IPS DF 19.7 (cell line): ENCODE measurements around the gene AASS.

Experiments
- DNase-seq: peaks from one replicate; pipeline ENCODE4 v3.0.0-alpha.2; 2013; ENCODE audit warnings: low read depth, low spot score

AASS gene

DNA sequence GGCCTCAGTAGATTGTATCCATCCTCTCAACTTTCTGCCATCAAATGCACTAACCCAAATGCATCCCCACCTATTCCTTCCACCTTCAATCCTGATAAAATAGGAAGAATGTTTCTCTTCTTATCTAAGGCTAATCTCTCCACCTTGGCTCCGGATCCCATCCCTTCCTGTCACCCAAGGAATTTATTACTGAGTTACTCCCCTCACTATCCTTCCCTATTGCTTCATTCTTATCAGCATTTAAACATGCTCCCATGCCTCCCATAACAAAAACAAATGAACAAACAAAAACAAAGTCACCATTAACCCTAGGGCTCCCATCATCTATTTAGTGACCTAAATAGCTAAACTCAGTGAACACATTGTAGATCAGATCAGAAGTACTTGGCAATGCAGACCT, 25.3 kb downstream of the AASS start:
- no peak for DNase-seq

DNA sequence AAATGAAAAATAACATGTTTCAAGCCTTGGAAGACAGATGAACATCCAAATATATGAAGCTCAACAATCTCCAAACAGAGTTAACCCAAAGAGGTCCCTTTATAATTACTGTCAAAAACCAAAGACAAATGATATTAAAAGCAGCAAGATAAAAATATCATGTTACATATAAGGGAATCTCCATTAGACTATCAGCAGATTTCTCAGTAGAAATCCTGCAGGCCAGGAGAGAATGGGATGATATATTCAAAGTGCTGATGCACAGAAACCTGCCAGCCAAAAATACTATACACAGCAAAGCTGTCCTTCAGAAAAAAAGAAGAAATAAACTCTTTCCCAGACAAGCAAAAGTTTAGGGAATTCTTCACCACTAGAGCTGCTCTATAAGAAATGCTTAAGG, 41.0 kb downstream of the AASS start:
- no peak for DNase-seq

DNA sequence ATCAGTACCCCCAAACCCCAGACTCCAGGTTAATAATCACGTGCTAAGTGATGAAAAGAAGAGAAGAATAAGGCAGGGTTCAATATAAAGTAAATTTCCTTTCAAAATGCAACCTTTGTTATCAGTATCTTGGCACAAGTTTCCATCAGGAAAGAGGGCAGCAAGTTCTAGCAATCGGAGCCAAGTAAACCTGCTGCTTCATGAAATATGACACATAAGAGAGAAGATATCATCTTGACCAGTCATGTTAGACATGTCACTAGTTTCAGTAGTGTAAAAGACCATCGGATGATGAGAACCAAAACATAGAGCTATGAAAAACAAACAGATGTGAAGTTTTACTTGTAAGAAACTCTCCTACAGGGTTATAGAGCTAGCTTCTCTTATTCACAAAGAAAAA, 44.0 kb downstream of the AASS start:
- no peak for DNase-seq

DNA sequence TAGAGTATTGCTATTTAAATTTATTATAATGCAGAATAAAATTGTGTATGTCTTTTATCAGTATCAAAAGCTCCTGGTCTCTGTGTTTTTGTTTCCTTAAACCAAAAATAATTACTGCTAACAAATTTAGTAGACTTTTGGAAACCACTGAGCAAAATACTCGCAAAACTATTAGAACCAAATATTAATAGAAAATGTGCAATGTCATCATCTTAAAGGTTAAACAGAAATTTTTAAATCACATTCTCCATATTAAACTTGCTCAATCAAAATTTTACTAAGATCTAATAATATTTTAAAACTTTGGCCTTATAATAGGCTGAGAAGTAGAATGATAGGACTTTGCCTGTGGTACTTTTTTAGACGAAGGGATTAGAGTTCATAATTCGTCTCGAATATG, 48.4 kb downstream of the AASS start:
- no peak for DNase-seq

DNA sequence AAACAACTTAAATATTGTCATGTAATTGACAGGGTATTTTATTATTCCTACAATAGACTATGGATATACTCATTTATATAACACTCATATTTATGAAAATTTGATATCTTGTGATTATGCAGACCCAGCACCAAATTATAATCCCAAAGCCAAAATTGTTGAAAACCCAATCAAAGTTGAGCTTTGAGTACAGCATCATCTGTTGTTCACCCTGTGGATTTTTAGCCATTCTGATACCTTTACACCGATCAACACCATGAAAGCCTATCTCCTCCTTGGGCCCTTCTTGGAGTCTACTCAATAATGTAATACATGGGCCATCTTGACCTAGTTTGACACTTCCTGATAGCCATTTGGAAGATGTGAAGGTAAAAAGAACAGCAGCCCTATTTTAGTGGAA, 49.5 kb downstream of the AASS start:
- DNase-seq: no peak

DNA sequence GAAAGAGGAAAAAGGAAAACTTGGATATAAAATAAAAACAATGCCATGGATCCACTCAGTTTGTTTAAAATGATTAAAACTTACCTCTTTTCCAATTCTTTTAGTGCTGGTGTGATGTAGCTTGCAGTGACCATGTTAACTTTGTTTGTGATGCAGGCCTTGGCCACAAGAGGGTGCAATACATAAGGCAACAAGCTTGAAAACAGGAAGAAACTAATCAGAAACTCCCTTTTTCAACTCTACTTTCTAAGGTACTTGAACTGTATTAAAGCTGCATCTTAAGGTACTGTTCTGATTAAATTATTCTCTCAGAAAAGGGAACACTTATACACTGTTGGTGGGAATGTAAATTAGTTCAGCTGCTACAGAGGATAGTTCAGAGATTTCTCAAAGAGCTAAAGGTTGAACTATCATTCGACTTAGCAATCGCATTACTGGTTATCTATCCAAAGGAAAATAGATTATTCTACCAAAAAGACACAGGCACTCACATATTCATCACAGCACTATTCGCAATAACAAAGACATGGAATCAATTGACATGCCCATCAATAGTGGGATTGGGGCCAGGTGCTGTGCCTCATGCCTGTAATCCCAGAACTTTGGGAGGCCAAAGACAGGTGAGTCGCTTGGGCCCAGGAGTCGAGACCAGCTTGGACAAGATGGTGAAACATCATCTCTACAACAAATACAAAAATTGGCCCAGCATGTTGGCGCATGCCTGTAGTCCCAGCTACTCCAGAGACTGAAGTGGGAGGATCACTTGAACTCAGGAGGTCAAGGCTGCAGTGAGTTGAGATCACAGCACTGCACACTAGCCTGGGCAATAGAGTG, 50.9 kb downstream of the AASS start:
- DNase-seq: peak; percentile 42

DNA sequence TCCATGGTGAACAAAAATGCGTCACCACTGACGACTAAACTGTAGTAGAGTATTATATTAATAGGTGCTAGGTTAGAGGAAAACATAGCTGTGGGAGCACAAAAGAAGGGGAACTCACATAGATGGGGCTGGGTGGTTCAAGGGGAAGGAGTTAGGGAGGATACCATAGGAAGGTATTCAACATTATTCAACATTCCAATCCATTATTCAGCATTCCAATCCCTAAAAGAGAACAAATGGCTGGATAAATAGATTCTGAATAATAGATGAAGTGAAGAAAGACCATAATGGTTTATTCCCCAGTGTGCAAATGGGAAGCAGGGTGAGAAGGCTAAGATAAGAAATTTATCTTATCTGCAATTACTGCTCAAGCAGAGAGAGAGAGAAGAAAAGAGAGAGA, 61.4 kb downstream of the AASS start:
- no peak for DNase-seq

DNA sequence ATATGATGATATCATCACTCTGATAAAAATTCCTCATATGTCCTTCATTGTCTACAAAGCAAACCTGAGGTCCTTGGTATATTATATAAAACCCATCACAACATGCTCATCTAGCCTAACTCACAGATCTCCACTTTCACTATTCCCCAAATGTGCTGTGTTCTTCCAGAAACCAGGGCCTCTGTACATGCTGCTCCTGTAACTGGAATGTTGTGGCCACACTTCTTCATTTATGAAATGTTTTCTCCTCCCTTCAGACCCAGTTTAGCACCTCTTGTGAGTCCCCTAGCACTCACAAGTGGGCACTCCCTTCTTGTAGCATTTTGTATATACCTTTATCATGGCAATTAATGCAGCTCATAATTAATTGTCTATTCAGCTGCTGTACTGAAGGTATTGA, 61.9 kb downstream of the AASS start:
- DNase-seq: no peak

DNA sequence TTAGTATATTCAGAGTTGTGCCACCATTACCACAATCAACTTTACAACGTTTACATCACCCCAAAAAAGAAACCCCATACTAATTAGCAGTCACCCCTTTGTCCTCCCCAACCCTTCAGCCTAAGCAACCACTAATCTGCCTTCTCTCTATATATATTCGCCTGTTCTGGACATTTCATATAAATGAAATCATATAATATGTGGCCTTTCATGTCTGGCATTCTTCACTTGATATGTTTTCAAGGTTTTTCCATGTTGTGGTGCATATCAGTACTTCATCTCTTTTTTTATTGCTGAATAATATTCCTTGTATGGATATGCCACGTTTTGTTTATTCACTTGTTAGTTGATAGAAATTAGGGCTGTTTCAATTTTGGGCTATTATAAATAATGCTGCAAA, 70.4 kb downstream of the AASS start:
- no peak for DNase-seq

DNA sequence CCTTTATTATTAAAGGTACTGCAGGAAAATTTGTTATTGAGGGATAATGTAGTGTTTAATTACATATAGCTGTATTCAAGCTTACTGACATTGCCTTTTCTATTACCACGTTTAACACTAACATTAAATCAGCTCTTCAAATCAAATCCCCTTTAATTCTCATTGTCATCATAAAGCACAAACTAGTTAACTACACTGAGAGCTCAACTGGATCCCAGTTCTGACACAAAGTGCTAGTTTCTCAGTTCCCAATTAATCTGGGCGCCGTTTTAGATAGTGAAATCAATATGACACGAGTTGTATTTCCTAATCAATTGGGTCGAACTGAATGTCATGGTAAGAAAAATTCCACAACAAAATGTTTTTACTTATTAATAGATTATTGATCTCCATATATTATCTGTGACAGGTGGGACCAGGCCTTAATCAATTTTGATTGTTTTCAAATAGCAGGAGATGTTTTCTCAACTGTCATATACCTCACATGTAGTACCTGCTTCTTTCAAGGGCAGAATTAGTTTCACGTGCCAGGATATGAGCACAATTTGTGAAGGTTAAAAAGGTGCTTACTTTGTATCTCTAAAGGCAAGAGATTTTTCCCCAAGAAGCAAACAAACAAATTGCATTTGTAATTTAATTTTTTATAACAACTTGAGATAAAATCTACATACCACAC, 71.0 kb downstream of the AASS start:
- no peak for DNase-seq

DNA sequence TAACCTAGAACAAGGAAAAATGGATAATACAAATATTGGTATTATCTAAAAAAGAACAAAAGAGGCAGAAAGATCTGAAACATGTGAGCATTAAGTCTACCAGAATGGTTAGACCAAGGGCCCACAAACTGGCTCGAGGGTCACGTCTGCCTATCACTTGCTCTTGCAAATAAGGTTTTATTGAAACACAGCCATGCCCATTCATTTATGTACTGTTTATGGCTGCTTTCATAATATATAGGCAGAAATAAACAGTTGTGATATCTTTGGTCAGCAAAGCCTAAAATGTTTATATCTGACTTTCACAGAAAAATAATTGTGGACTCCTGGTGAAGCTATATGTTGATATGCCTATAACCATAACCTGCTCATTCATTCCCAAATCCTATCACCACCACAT, 71.8 kb downstream of the AASS start:
- DNase-seq: no peak

DNA sequence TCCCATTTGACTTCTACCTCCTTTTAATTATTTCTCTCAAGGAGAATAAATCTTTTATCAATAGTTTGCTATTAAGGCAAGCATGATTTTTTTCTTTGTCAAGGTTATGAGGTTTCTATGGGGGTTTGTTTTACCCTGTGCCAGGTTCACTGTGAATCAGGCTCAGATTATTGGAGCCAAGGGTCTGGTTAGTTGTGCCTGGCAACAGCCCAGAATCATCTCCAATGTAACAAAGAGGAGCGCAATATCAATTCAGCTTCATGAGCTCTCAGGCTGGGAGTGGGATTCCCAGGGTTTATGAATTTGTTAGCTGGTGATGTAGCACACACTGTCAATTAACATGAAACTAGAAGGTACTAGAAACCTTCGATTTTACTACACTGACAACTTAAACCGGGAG, 73.2 kb downstream of the AASS start:
- DNase-seq: no peak

DNA sequence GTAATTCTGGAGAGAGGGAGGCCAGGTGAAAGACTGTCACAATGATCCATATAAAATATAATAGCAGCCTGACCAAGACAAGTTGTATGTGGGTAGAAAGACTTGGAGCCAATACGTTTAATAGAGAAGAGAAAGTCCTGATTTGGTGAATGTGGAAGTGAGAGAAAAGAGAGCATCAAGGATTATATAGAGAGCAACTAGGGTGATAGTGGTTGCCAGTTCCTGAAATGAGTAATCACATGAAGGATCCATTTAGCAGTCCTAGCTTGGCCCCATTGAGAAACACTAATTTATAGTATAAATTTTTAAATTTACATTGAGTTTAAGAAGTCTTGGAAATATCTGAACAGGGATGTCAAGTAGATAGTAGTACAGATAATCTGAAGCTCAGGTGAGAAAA, 74.0 kb downstream of the AASS start:
- no peak for DNase-seq

DNA sequence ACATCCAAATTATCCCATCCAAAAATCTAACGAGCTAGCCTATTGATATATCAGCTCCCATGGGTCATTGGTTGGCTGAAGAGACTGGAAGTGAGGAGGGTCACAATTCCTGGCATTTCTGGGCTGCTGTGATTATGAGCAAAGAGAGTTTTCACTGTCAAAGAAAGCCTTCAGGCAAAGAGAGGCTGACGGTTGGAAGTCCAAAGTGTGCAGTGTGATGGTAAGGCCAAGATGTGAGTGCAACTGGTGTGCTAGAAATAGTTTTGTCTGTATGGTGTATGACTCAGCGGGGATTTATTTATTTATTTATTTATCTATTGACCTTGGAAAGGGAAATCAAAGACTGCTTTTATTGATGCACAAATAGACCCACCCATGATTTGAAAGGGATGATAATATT, 75.0 kb downstream of the AASS start:
- DNase-seq: no peak

DNA sequence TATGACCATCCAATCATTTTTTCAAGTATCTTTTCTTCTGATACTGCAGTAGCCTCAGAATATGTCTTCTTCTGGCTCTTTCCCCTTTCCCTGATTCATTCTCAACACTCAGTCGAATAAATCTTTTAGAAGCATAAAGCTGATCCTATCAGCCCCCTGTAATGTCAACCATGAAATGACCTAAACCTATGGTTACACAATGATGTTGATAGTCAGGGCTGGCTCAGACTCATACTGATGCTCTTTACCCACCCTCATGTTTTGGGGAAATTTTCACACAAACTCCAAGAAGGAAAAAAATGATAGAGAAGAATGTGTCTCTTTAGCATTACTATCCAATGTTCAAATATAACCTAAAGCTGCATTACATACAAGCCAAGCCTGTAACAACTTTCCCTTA, 76.0 kb downstream of the AASS start:
- no peak for DNase-seq

DNA sequence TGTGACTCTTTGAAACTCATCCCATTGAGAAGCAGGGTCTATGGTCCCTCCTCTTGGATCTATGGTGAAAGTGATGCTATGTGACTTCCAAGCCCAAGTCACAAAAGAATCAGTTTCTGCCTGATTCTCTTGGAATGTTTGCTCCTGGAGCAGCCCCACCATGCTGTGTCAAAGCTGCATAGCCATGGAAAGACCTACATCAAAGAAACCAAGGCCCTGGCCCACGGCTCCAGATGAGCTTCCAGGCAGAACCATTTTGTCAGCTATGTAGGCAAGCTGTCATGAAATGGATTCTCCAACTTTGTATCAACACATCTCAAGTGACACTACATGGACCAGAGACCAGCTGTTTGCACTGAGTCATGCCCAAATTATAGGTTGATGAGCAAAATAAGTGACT, 77.0 kb downstream of the AASS start:
- DNase-seq: no peak

DNA sequence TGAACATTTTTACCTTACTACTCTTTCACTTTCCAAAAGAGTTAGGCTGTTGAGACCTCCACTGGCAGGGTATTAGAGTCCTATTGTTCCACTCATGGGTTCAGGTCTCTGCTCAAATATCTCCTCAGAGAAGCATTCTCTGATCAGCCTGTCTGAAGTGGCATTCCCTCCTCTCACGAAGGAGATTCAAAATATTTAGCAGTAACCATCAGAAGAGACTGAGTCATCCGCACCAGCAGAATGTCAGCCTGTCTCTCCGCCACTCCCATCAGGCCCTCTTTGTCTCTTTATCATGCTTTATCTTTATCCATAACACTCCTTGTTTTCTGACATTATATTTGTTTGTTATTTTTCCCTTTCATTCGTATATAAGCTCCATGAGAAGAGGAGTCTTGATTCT, 79.1 kb downstream of the AASS start:
- DNase-seq: no peak

DNA sequence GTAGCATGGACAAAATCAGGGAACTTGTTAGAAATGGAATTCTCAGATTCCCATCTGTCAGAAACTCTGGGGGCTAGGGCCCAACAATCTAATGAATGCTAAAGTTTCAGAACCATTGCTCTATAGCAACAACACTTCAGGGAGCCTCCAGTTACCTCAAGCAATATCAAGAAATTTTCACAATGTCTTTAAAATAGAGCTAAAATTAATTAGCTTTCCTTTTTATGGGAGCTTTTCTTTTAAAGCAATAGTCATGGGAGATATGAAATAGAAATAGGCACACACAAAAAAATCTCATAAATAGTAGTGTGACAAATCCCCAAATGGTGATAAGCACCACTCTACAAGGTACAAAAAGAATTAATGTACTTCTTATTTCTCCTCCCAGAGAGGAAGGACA, 80.9 kb downstream of the AASS start:
- no peak for DNase-seq

DNA sequence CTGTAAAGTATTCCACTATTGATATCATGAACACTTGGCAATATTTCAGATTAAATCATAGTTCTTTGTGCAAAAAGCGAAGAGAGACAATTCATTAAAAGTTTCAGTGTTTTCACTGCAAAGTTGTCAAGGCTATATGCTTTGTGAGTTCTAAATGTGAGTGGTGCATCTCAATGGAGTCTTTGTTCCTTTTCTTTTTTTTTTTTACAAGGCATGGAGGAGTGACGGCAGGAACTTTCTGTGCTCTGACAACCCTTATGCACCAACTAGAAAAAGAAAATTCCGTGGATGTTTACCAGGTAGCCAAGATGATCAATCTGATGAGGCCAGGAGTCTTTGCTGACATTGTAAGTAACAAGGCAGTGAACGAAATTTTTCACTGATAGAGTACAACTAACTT, 84.5 kb downstream of the AASS start:
- DNase-seq: no peak

DNA sequence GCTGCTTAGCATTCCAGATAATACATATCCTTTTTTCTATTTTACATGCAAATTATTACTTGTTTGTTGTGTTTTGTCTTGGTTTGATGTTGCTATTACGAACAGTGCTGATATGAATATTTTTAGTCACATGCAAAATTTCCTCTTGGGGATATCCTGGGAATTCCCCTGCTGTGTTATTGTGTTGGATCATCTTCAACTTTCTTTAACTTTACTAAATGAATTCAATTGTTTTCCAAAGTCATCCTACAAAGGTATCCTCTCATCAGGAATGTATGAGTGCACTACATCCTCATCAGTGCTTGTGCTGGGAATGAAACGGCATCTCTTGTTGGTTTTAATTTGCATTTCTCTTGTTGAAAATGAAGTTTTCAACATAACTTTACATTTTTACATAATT, 87.1 kb downstream of the AASS start:
- DNase-seq: no peak

DNA sequence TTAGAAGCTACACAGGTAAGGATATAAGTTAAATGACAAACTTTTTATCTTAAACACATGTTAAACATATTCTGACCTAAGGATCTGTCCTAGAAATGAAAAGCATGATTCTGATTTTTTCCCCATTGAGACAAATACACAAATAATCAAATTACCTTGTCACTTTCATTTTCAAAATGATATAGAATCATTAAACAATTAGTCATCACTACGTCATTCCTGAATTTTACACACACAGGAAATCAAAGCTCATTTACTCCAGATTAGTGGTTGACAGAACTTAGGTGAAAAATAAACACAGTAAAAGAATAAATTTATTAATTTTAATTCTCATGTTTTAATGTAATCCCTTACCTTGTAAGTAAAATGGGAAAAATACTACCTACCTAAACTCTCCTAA, 89.0 kb downstream of the AASS start:
- DNase-seq: no peak

DNA sequence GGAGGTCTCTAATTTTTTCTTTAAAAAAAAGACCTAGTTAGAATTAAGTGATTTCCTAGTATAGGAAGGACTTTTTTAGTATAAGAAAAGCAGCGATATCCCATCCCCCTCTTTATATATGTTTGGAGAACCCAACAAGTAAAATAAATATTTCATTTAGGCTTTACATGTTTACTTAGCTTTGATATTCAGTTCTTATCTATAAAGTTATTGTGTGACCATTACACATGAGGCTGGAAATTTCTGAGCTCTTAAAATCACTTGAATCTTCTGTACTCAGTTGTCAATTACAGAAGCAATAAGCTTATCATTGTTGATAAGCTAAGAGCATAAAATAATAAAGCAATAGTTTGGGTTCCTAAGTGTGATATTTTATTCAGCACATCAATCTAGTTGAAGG, 89.7 kb downstream of the AASS start:
- DNase-seq: no peak

DNA sequence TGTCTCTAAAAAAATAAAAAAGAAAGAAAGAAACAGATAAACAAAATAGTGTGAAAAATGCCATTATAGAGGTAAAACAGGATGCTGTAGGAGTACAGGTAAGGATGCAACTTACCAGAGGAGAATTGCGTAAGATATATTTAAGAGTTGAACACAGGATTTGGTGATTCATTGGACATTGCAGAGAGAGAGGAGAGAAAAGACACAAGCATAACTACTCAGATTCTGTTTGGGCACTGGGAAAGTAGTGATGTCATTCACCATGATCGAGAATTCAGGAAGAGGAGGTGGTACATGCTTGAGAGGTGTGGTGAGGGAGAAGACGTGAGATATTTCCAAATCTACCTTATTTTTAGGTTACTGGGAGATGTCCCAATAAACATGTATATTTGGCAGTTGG, 97.6 kb downstream of the AASS start:
- no peak for DNase-seq

DNA sequence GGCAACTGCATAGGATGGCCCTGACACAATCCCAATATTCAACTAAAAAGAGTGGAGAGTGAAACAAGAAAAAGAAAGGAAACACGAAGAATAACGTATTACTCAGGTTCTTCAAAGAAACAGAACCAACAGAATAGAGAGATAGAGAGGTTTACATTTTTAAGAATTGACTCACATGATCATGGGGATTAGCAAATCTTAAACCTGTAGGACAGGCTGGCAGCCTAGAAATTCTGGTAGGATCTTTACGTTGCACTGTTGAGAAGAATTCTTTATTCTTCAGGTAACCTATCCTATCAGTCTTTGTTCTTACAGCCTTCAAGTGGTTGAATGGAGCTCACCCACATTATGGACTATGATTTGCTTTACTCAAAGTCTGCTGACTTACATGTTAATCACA, 103.9 kb downstream of the AASS start:
- no peak for DNase-seq
